HG02588 (cell line): ENCODE measurements around the gene PNPLA8.

ENCODE experiments used
- ATAC-seq: cut with Tn5 transposase; IDR thresholded peaks from one replicate; pipeline ENCODE4 v1.9.1; 2021; ENCODE audit warnings: mild to moderate bottlenecking, moderate library complexity; ENCODE audit not compliant: unreplicated experiment

The PNPLA8 gene

GRCh38 chr7:108448584-108449505 lies 77.1 kb downstream of the PNPLA8 start:
- ATAC-seq, result no peak

GRCh38 chr7:108442039-108442568 lies 83.8 kb downstream of the PNPLA8 start:
- ATAC-seq, result no peak

- no peak for ATAC-seq
These were observed 84.5 kb downstream of the PNPLA8 start for GRCh38 chr7:108441392-108441955.

- no peak for ATAC-seq
These were observed 85.3 kb downstream of the PNPLA8 start for GRCh38 chr7:108440613-108441012.

GRCh38 chr7:108436906-108437305 lies 89.0 kb downstream of the PNPLA8 start:
- ATAC-seq, result no peak

- ATAC-seq, result no peak
These were observed 91.9 kb downstream of the PNPLA8 start for GRCh38 chr7:108434010-108434409.

GRCh38 chr7:108431099-108431498 lies 94.8 kb downstream of the PNPLA8 start:
- no peak for ATAC-seq

GRCh38 chr7:108430664-108431063 lies 95.3 kb downstream of the PNPLA8 start:
- ATAC-seq, result no peak

GRCh38 chr7:108427766-108428165 lies 98.2 kb downstream of the PNPLA8 start:
- ATAC-seq, result no peak

- ATAC-seq, result no peak
These were observed 100.1 kb downstream of the PNPLA8 start for GRCh38 chr7:108425714-108426275.

GRCh38 chr7:108424013-108424412 lies 101.9 kb downstream of the PNPLA8 start:
- no peak for ATAC-seq

GRCh38 chr7:108423089-108423989 lies 102.6 kb downstream of the PNPLA8 start:
- no peak for ATAC-seq

GRCh38 chr7:108421720-108422331 lies 104.1 kb downstream of the PNPLA8 start:
- ATAC-seq, result no peak
